ENCODE data around the gene DPEP2NB.
"Not testable (repeated sequence)": the region's sequence is repeated elsewhere in the genome, so short reads cannot be mapped to it uniquely, and the experiment has no call there.

Gene DPEP2NB

GRCh38 chr16:67979955-67980678 lies 35.6 kb downstream of the DPEP2NB start, which contains the start of gene DPEP3:
Gene DPEP3, minus strand, starts transcription at chr16:67980499. Its CDS starts 119 bp downstream, at chr16:67980380.
- no peak for DNase-seq

- DNase-seq = no peak
Measured at GRCh38 chr16:67977469-67978227, 38.1 kb downstream of the DPEP2NB start.

GRCh38 chr16:67977005-67977404 lies 38.7 kb downstream of the DPEP2NB start:
- DNase-seq = no peak

GRCh38 chr16:67976205-67976604 lies 39.5 kb downstream of the DPEP2NB start:
- no peak for DNase-seq

- DNase-seq = no peak
Measured at GRCh38 chr16:67975321-67976105, 40.2 kb downstream of the DPEP2NB start.

DNA sequence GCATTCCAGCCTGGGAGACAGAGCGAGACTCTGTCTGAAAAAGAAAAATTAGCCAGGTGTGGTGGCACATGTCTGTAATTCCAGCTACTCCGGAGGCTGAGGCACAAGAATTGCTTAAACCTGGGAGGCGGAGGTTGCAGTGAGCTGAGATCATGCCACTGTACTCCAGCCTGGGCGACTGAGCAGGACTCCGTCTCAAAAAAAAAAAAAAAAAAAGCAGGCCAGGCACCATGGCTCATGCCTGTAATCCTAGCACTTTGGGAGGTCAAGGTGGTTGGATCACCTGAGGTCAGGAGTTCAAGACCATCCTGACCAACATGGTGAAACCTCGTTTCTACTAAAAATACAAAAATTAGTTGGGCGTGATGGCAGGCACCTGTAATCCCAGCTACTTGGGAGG lies 43.4 kb downstream of the DPEP2NB start:
- not testable (repeated sequence) for DNase-seq

DNA sequence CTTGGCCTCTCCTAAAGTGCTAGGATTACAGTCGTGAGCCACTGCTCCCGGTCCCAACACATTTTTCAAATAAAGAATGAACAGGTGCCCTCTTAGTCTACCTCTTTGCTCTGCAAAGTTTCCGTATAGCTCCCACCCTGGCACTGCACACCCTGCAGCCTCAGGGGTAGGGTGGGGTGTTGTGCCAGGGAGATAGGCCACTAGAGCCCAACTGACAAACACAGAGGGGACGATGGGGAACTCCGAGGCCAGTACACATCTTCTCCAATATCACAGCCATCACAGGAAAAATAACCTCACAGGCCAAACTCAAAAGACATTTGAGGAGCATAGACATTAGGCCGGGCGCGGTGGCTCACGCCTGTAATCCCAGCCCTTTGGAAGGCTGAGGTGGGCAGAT lies 44.6 kb downstream of the DPEP2NB start:
- no peak for DNase-seq

DNA sequence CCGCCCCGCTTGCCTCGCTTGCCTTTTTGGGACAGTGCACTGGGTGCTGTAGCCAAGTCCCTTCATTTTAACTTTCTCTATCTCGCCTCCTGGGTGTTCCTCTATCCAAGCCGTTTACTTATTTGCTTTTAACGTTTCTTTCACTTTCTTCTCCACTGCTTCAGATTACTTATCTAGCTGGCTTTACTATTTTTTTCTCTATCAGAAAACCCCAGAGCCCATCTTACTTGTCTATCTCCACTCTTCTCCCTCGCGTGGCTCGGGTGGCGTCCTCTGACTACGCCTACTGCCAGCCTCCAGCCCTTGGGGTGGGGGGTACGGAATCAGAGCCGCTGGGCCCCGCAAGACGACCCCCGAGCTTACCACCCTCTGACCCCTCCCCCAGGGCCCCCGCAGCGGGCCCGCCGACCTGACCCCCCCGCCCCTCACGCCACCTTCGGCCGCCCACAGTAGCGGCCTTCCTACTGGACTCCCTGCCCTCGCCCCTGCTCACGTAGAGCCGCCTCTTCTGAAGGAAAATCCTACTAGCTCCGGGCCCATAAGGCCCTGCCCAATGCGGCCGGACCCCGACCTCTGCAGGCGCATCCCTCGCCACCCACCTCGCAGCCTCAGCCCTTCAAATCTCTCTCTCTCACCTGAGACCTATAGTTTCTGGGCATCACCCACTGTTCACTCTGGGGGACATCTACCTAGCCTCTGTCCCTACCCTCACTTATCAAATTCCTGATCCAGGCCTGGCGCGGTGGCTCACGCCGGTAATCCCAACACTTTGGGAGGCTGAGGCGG lies 46.3 kb downstream of the DPEP2NB start:
- DNase-seq = no peak

GRCh38 chr16:67968400-67969253 lies 47.1 kb downstream of the DPEP2NB start, which contains the start of gene SLC12A4:
Gene SLC12A4, minus strand, starts transcription at chr16:67968637. Its CDS starts 84 bp downstream, at chr16:67968553.
- peak; percentile 88 for DNase-seq

DNA sequence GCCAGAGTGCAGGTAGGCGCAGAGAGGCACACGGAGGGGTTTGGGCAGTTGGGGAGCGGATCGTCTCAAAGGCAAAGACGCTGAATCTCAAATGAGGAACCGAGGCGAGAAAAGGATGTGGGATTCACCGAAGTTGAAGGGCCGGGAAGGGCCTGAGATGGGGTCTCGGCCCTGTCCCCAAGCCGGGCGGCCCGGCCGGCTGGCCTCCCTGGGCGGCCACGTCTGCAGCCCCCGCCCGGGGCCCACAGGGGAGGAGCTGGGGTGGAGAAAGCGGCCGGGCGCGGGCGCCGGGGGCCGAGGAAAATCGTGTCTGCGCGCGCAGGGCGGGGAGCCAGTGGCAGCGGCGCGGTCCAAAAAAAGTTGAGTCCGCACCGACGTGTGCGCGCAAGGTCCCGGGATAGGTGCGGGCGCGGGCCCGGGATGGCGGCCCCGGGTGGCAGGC lies 47.7 kb downstream of the DPEP2NB start:
- DNase-seq = peak; percentile 29

GRCh38 chr16:67967183-67967957 lies 48.3 kb downstream of the DPEP2NB start:
- peak; percentile 31 for DNase-seq

DNA sequence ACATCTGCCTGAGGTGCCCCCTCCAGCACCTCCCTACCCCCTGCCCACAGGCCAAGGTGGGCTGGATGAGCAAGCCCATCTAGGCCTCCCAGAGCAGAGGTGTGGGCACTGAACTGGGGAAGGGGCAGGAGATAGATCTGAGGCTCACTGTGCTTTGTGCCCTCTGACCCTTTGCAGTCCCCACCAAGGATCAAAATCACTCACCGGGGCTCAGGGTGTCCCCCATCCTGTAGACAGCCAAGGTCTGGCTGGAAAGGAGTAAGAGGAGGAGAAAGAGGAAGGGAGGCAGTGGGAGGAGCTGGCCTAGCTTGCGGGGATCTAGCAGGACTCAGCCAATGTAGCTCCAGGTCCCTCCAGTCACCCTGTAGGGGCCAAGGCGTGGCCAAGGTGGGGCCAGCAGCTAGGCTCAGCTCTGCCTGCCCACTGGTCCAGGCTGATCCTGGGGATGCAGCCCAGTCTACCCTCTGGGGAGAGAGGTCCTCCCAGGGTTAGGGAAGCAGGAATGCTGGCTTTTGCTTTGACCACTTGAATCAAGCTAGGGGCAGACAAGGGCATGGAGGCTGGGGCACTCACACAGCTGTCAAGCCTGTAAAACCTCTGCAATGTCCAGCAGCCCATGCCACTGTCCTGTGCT lies 49.0 kb downstream of the DPEP2NB start:
- no peak for DNase-seq

- no peak for DNase-seq
Measured at GRCh38 chr16:67965668-67966548, 49.8 kb downstream of the DPEP2NB start.

- DNase-seq = no peak
Measured at GRCh38 chr16:67964477-67965131, 51.1 kb downstream of the DPEP2NB start.

GRCh38 chr16:67963662-67964321 lies 51.9 kb downstream of the DPEP2NB start:
- DNase-seq = no peak

Data from activated T-cell treated with anti-CD3 and anti-CD28 coated beads, Interleukin-2, amount 50 U/mL, for 1 hour (primary cell).